H1 (cell line): Measurements from ENCODE around the gene PDRG1. TPM values are rescaled to one million over a fixed set of nuclear protein-coding genes. Genes with fewer than 3 reads are reported as not detected.

Experiments used
- CTBP2 ChIP-seq: IDR thresholded peaks from 2 replicates; pipeline ENCODE4 v1.7.0; 2011; ENCODE audit warnings: borderline replicate concordance, mild to moderate bottlenecking, moderate library complexity, mixed read lengths, low read length; ENCODE audit not compliant: insufficient read depth, insufficient read length
- polyA plus RNA-seq, 7 experiments: library from polyadenylated mRNA; depleted of rRNA in 3 of 7; stranded (reverse) in 5 of 7; unstranded in 2 of 7; fragments of >200 nt in 5 of 7; fragments of 200-250 nt in 2 of 7; gene quantifications; 1 replicate in 5 of 7; 2 replicates in 1 of 7; 4 replicates in 1 of 7; pipeline versions ENCODE4 v1.2.1 to v1.2.3, GENCODE V29; 2011 to 2013; ENCODE audit warnings: missing spikeins in 2 of 7, mixed read lengths in 2 of 7
- total RNA-seq: library from RNA; stranded (reverse); fragmentation: NEBNext Ultra II Directional; extraction: Animal tissue kit (Norgen Biotek cat#: 25700); gene quantifications from 2 replicates; pipeline ENCODE4 v1.2.1, GENCODE V29; 2021
- TF ChIP-seq, protein P1 (sequence below): fragments of 300-600 bp; sonication (generic); IDR thresholded peaks from 2 replicates; pipeline ENCODE4 v1.7.1; 2012; ENCODE audit warnings: low read length, moderate library complexity, mild to moderate bottlenecking, inconsistent platforms; ENCODE audit not compliant: insufficient replicate concordance

Gene PDRG1
- total and polyA plus RNA-seq, 2 of the 8 experiments (the other 6 are each of a cell fraction or from before 2014, with no cell fraction given): 14.2 to 20.8 TPM

DNA sequence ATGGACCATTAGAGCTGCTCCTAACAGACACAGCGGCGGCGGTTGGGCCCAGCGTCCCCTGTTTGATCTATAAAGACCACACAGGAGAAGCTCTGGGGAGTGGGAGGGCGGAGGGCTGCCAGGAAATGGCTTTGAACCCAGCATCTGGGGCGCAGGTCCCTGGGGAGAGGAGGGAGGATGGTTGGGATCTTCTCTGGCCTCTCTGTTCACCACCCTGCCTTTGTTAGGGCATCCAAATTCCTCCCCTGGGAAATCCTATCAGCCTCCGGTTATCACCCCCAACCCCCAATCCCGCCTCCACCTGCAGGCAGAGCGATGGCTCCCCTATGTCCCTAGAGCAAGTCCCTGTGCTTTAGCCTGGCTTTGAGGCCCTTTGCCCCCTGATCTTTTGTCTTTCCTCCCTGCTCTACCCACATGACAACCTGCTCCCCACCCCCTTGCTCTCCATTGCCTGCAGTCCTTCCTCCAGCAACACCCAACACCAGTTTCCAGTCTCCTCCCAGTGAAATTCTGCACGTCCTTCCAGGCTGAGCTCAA is 23.2 kb upstream of the PDRG1 start (continued):
- TF ChIP-seq, protein P1, sequence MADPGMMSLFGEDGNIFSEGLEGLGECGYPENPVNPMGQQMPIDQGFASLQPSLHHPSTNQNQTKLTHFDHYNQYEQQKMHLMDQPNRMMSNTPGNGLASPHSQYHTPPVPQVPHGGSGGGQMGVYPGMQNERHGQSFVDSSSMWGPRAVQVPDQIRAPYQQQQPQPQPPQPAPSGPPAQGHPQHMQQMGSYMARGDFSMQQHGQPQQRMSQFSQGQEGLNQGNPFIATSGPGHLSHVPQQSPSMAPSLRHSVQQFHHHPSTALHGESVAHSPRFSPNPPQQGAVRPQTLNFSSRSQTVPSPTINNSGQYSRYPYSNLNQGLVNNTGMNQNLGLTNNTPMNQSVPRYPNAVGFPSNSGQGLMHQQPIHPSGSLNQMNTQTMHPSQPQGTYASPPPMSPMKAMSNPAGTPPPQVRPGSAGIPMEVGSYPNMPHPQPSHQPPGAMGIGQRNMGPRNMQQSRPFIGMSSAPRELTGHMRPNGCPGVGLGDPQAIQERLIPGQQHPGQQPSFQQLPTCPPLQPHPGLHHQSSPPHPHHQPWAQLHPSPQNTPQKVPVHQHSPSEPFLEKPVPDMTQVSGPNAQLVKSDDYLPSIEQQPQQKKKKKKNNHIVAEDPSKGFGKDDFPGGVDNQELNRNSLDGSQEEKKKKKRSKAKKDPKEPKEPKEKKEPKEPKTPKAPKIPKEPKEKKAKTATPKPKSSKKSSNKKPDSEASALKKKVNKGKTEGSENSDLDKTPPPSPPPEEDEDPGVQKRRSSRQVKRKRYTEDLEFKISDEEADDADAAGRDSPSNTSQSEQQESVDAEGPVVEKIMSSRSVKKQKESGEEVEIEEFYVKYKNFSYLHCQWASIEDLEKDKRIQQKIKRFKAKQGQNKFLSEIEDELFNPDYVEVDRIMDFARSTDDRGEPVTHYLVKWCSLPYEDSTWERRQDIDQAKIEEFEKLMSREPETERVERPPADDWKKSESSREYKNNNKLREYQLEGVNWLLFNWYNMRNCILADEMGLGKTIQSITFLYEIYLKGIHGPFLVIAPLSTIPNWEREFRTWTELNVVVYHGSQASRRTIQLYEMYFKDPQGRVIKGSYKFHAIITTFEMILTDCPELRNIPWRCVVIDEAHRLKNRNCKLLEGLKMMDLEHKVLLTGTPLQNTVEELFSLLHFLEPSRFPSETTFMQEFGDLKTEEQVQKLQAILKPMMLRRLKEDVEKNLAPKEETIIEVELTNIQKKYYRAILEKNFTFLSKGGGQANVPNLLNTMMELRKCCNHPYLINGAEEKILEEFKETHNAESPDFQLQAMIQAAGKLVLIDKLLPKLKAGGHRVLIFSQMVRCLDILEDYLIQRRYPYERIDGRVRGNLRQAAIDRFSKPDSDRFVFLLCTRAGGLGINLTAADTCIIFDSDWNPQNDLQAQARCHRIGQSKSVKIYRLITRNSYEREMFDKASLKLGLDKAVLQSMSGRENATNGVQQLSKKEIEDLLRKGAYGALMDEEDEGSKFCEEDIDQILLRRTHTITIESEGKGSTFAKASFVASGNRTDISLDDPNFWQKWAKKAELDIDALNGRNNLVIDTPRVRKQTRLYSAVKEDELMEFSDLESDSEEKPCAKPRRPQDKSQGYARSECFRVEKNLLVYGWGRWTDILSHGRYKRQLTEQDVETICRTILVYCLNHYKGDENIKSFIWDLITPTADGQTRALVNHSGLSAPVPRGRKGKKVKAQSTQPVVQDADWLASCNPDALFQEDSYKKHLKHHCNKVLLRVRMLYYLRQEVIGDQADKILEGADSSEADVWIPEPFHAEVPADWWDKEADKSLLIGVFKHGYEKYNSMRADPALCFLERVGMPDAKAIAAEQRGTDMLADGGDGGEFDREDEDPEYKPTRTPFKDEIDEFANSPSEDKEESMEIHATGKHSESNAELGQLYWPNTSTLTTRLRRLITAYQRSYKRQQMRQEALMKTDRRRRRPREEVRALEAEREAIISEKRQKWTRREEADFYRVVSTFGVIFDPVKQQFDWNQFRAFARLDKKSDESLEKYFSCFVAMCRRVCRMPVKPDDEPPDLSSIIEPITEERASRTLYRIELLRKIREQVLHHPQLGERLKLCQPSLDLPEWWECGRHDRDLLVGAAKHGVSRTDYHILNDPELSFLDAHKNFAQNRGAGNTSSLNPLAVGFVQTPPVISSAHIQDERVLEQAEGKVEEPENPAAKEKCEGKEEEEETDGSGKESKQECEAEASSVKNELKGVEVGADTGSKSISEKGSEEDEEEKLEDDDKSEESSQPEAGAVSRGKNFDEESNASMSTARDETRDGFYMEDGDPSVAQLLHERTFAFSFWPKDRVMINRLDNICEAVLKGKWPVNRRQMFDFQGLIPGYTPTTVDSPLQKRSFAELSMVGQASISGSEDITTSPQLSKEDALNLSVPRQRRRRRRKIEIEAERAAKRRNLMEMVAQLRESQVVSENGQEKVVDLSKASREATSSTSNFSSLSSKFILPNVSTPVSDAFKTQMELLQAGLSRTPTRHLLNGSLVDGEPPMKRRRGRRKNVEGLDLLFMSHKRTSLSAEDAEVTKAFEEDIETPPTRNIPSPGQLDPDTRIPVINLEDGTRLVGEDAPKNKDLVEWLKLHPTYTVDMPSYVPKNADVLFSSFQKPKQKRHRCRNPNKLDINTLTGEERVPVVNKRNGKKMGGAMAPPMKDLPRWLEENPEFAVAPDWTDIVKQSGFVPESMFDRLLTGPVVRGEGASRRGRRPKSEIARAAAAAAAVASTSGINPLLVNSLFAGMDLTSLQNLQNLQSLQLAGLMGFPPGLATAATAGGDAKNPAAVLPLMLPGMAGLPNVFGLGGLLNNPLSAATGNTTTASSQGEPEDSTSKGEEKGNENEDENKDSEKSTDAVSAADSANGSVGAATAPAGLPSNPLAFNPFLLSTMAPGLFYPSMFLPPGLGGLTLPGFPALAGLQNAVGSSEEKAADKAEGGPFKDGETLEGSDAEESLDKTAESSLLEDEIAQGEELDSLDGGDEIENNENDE: no peak
- peak; percentile 62 for TF ChIP-seq CTBP2
- TF ChIP-seq, all 59 proteins: peak for 15
